ENCODE measurements around the gene KSR2.

Gene KSR2

GRCh38 chr12:117498880-117499279, 469.9 kb downstream of the KSR2 start:
- no peak overlapping the region for H3K9ac ChIP-seq (ENCODE audit: low read depth, low read length)
- H3K36me3 ChIP-seq (ENCODE audit: control insufficient read depth, insufficient read depth, low read length): no peaks in the 10 kb centered on the region
- no peaks in the 10 kb centered on the region for H3K27me3 ChIP-seq (ENCODE audit: control insufficient read depth, insufficient read depth, low read length)
- H3K27ac ChIP-seq (ENCODE audit: low read depth, low read length): no peak overlapping the region
- H3K4me1 ChIP-seq (ENCODE audit: control insufficient read depth, insufficient read depth, low read length): peaks cover 5% of the 10 kb centered on the region; the same call in 1 of the 2 replicates
- no peak overlapping the region for H3K4me3 ChIP-seq (ENCODE audit: low read depth, low read length)
- no peaks in the 10 kb centered on the region for H3K9me3 ChIP-seq (ENCODE audit: control insufficient read depth, insufficient read depth, low read length)

- H3K9ac ChIP-seq (ENCODE audit: low read depth, low read length): no peak overlapping the region
- no peak overlapping the region for H3K4me3 ChIP-seq (ENCODE audit: low read depth, low read length)
- no peaks in the 10 kb centered on the region for H3K9me3 ChIP-seq (ENCODE audit: control insufficient read depth, insufficient read depth, low read length)
- H3K27me3 ChIP-seq (ENCODE audit: control insufficient read depth, insufficient read depth, low read length): no peaks in the 10 kb centered on the region
- H3K27ac ChIP-seq (ENCODE audit: low read depth, low read length): no peak overlapping the region
- H3K36me3 ChIP-seq (ENCODE audit: control insufficient read depth, insufficient read depth, low read length): no peaks in the 10 kb centered on the region
- H3K4me1 ChIP-seq (ENCODE audit: control insufficient read depth, insufficient read depth, low read length): peaks cover 5% of the 10 kb centered on the region; the same call in 1 of the 2 replicates
Measured at GRCh38 chr12:117498256-117498655, 470.5 kb downstream of the KSR2 start.

- H3K4me1 ChIP-seq (ENCODE audit: control insufficient read depth, insufficient read depth, low read length): peaks cover 5% of the 10 kb centered on the region; the same call in 1 of the 2 replicates
- no peaks in the 10 kb centered on the region for H3K27me3 ChIP-seq (ENCODE audit: control insufficient read depth, insufficient read depth, low read length)
- H3K27ac ChIP-seq (ENCODE audit: low read depth, low read length): no peak overlapping the region
- H3K36me3 ChIP-seq (ENCODE audit: control insufficient read depth, insufficient read depth, low read length): no peaks in the 10 kb centered on the region
- no peak overlapping the region for H3K9ac ChIP-seq (ENCODE audit: low read depth, low read length)
- H3K4me3 ChIP-seq (ENCODE audit: low read depth, low read length): no peak overlapping the region
- H3K9me3 ChIP-seq (ENCODE audit: control insufficient read depth, insufficient read depth, low read length): no peaks in the 10 kb centered on the region
Measured at GRCh38 chr12:117497407-117497806, 471.4 kb downstream of the KSR2 start.

GRCh38 chr12:117494833-117495655, 473.7 kb downstream of the KSR2 start:
- Histone ChIP-seq H3K27ac (ENCODE audit: low read depth, low read length) (peak overlapping the region; percentile 18), H3K36me3 (ENCODE audit: control insufficient read depth, insufficient read depth, low read length) (no peaks in the 10 kb centered on the region), H3K4me1 (ENCODE audit: control insufficient read depth, insufficient read depth, low read length) (peaks cover 5% of the 10 kb centered on the region; the same call in 1 of the 2 replicates), H3K9ac (ENCODE audit: low read depth, low read length) (no peak overlapping the region), H3K9me3 (ENCODE audit: control insufficient read depth, insufficient read depth, low read length) (no peaks in the 10 kb centered on the region), H3K27me3 (ENCODE audit: control insufficient read depth, insufficient read depth, low read length) (no peaks in the 10 kb centered on the region), H3K4me3 (ENCODE audit: low read depth, low read length) (no peak overlapping the region)

- Histone ChIP-seq H3K27me3 (ENCODE audit: control insufficient read depth, insufficient read depth, low read length) (no peaks in the 10 kb centered on the region), H3K9me3 (ENCODE audit: control insufficient read depth, insufficient read depth, low read length) (no peaks in the 10 kb centered on the region), H3K27ac (ENCODE audit: low read depth, low read length) (no peak overlapping the region), H3K36me3 (ENCODE audit: control insufficient read depth, insufficient read depth, low read length) (no peaks in the 10 kb centered on the region), H3K9ac (ENCODE audit: low read depth, low read length) (no peak overlapping the region), H3K4me1 (ENCODE audit: control insufficient read depth, insufficient read depth, low read length) (peaks cover 5% of the 10 kb centered on the region; the same call in 1 of the 2 replicates), H3K4me3 (ENCODE audit: low read depth, low read length) (no peak overlapping the region)
Measured at GRCh38 chr12:117491711-117492110, 477.1 kb downstream of the KSR2 start.

- Histone ChIP-seq H3K4me1 (ENCODE audit: control insufficient read depth, insufficient read depth, low read length) (peaks cover 1% of the 10 kb centered on the region; the same call in 1 of the 2 replicates), H3K4me3 (ENCODE audit: low read depth, low read length) (no peak overlapping the region), H3K9me3 (ENCODE audit: control insufficient read depth, insufficient read depth, low read length) (no peaks in the 10 kb centered on the region), H3K27ac (ENCODE audit: low read depth, low read length) (no peak overlapping the region), H3K36me3 (ENCODE audit: control insufficient read depth, insufficient read depth, low read length) (no peaks in the 10 kb centered on the region), H3K27me3 (ENCODE audit: control insufficient read depth, insufficient read depth, low read length) (no peaks in the 10 kb centered on the region), H3K9ac (ENCODE audit: low read depth, low read length) (no peak overlapping the region)
Measured at GRCh38 chr12:117490130-117490529, 478.7 kb downstream of the KSR2 start.

- Histone ChIP-seq H3K4me3 (ENCODE audit: low read depth, low read length) (no peak overlapping the region), H3K9me3 (ENCODE audit: control insufficient read depth, insufficient read depth, low read length) (no peaks in the 10 kb centered on the region), H3K9ac (ENCODE audit: low read depth, low read length) (no peak overlapping the region), H3K4me1 (ENCODE audit: control insufficient read depth, insufficient read depth, low read length) (no peaks in the 10 kb centered on the region), H3K27me3 (ENCODE audit: control insufficient read depth, insufficient read depth, low read length) (no peaks in the 10 kb centered on the region), H3K27ac (ENCODE audit: low read depth, low read length) (no peak overlapping the region), H3K36me3 (ENCODE audit: control insufficient read depth, insufficient read depth, low read length) (no peaks in the 10 kb centered on the region)
Measured at GRCh38 chr12:117489671-117490070, 479.1 kb downstream of the KSR2 start.

GRCh38 chr12:117486840-117487659, 481.7 kb downstream of the KSR2 start:
- H3K27ac ChIP-seq (ENCODE audit: low read depth, low read length): no peak overlapping the region
- no peak overlapping the region for H3K9ac ChIP-seq (ENCODE audit: low read depth, low read length)
- H3K4me1 ChIP-seq (ENCODE audit: control insufficient read depth, insufficient read depth, low read length): no peaks in the 10 kb centered on the region
- H3K9me3 ChIP-seq (ENCODE audit: control insufficient read depth, insufficient read depth, low read length): no peaks in the 10 kb centered on the region
- no peaks in the 10 kb centered on the region for H3K36me3 ChIP-seq (ENCODE audit: control insufficient read depth, insufficient read depth, low read length)
- H3K27me3 ChIP-seq (ENCODE audit: control insufficient read depth, insufficient read depth, low read length): no peaks in the 10 kb centered on the region
- no peak overlapping the region for H3K4me3 ChIP-seq (ENCODE audit: low read depth, low read length)

- Histone ChIP-seq H3K36me3 (ENCODE audit: control insufficient read depth, insufficient read depth, low read length) (no peaks in the 10 kb centered on the region), H3K4me1 (ENCODE audit: control insufficient read depth, insufficient read depth, low read length) (no peaks in the 10 kb centered on the region), H3K27ac (ENCODE audit: low read depth, low read length) (no peak overlapping the region), H3K9me3 (ENCODE audit: control insufficient read depth, insufficient read depth, low read length) (no peaks in the 10 kb centered on the region), H3K27me3 (ENCODE audit: control insufficient read depth, insufficient read depth, low read length) (no peaks in the 10 kb centered on the region), H3K4me3 (ENCODE audit: low read depth, low read length) (no peak overlapping the region), H3K9ac (ENCODE audit: low read depth, low read length) (no peak overlapping the region)
Measured at GRCh38 chr12:117485984-117486839, 482.6 kb downstream of the KSR2 start.

GRCh38 chr12:117484901-117485300, 483.9 kb downstream of the KSR2 start:
- H3K36me3 ChIP-seq (ENCODE audit: control insufficient read depth, insufficient read depth, low read length): no peaks in the 10 kb centered on the region
- H3K9me3 ChIP-seq (ENCODE audit: control insufficient read depth, insufficient read depth, low read length): no peaks in the 10 kb centered on the region
- H3K27me3 ChIP-seq (ENCODE audit: control insufficient read depth, insufficient read depth, low read length): no peaks in the 10 kb centered on the region
- no peak overlapping the region for H3K4me3 ChIP-seq (ENCODE audit: low read depth, low read length)
- no peak overlapping the region for H3K9ac ChIP-seq (ENCODE audit: low read depth, low read length)
- no peak overlapping the region for H3K27ac ChIP-seq (ENCODE audit: low read depth, low read length)
- H3K4me1 ChIP-seq (ENCODE audit: control insufficient read depth, insufficient read depth, low read length): no peaks in the 10 kb centered on the region

Measured in HUES48 (cell line).